Measurements from ENCODE around the gene ARHGAP18.

DNA sequence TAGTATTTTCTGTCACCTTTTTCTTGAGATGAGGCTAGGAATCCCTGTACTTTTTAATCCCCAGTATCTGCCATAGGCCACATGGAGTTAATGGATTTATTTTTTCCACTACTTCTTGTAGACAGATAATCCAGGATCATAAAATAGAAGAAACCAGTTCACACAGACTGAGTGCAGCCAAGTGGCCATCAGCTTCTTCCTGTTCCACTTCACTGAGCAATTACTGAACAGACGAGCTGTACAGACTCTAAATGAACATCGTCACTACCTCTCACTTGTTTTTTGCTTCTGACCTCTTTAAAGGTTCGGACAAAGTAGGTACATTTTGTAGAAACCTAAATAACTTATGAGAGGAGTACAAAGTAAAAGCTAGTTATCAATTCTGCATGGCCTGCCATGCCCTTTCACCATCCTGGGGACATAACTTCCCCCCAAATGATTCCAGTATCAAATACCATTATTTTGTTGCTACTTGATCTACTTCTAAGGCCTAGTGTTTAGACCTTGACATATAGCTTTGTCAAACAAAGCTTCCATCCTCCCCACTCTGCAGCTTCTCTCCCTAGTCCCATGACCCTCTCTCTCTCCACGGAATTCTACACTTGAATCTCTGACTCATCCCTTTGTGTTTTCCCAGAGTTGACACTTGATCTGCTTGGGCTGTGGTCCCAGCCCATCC, 34.4 kb upstream of the ARHGAP18 start:
- TF ChIP-seq, protein P1, sequence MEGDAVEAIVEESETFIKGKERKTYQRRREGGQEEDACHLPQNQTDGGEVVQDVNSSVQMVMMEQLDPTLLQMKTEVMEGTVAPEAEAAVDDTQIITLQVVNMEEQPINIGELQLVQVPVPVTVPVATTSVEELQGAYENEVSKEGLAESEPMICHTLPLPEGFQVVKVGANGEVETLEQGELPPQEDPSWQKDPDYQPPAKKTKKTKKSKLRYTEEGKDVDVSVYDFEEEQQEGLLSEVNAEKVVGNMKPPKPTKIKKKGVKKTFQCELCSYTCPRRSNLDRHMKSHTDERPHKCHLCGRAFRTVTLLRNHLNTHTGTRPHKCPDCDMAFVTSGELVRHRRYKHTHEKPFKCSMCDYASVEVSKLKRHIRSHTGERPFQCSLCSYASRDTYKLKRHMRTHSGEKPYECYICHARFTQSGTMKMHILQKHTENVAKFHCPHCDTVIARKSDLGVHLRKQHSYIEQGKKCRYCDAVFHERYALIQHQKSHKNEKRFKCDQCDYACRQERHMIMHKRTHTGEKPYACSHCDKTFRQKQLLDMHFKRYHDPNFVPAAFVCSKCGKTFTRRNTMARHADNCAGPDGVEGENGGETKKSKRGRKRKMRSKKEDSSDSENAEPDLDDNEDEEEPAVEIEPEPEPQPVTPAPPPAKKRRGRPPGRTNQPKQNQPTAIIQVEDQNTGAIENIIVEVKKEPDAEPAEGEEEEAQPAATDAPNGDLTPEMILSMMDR (IDR thresholded peaks at IDR 0.05): no peak
- TF ChIP-seq POLR2A (IDR thresholded peaks at IDR 0.05): no peak
